Smooth muscle cell (in vitro differentiated cells): ENCODE measurements around the gene STK38L. TPM values are rescaled to one million over a fixed set of nuclear protein-coding genes. Genes with fewer than 3 reads are reported as not detected.

ENCODE experiments used
- DNase-seq: peaks from one replicate; lab custom pipeline; 2025; ENCODE audit not compliant: unreplicated experiment; lab: John Stamatoyannopoulos, UW
- H2AFZ ChIP-seq: fragments of 200-600 bp; sonication (generic); 2 replicates; pipeline ENCODE4 v1.6.0; 2016; ENCODE audit warnings: antibody characterized with exemption, low read depth, mild to moderate bottlenecking
- H3F3A ChIP-seq: fragments of 200-600 bp; sonication (generic); 2 replicates; pipeline ENCODE4 v1.6.0; 2017; ENCODE audit warnings: antibody characterized with exemption, low read depth
- H3K27ac ChIP-seq: fragments of 200-600 bp; sonication (generic); 2 replicates; pipeline ENCODE4 v1.5.1; 2016; ENCODE audit warnings: low read depth, mild to moderate bottlenecking
- H3K27me3 ChIP-seq: fragments of 200-600 bp; sonication (generic); 2 replicates; pipeline ENCODE4 v1.6.1; 2016; ENCODE audit warnings: low read depth, mild to moderate bottlenecking
- H3K36me3 ChIP-seq: fragments of 200-600 bp; sonication (generic); 2 replicates; pipeline ENCODE4 v1.5.1; 2016; ENCODE audit warnings: low read depth
- H3K4me1 ChIP-seq: fragments of 200-600 bp; sonication (generic); 2 replicates; pipeline ENCODE4 v1.5.1; 2016; ENCODE audit warnings: low read depth
- H3K4me2 ChIP-seq: fragments of 200-600 bp; sonication (generic); 2 replicates; pipeline ENCODE4 v1.6.0; 2016; ENCODE audit warnings: mild to moderate bottlenecking
- H3K4me3 ChIP-seq: fragments of 200-600 bp; sonication (generic); 2 replicates; pipeline ENCODE4 v1.5.1; 2016; ENCODE audit warnings: mild to moderate bottlenecking
- H3K79me2 ChIP-seq: fragments of 200-600 bp; sonication (generic); 2 replicates; pipeline ENCODE4 v1.6.0; 2016; ENCODE audit warnings: low read depth, mild to moderate bottlenecking
- H3K9ac ChIP-seq: fragments of 200-600 bp; sonication (generic); 2 replicates; pipeline ENCODE4 v1.6.0; 2016; ENCODE audit warnings: low read depth
- H3K9me3 ChIP-seq: fragments of 200-600 bp; sonication (generic); replicated peaks from 2 replicates; pipeline ENCODE4 v1.5.1; 2016; ENCODE audit warnings: low read depth
- H4K20me1 ChIP-seq: fragments of 200-600 bp; sonication (generic); 2 replicates; pipeline ENCODE4 v1.6.0; 2016; ENCODE audit warnings: low read depth
- CTCF ChIP-seq: fragments of 200-600 bp; sonication (generic); IDR thresholded peaks from 2 replicates; pipeline ENCODE4 v1.5.1; 2017; ENCODE audit warnings: borderline replicate concordance, mild to moderate bottlenecking, antibody characterized with exemption; ENCODE audit not compliant: insufficient read depth, poor library complexity, severe bottlenecking
- WGBS: methylation state at CpG from one replicate; pipeline ENCODE4 v1.1.7; 2016; ENCODE audit warnings: low lambda C conversion rate; 5-methylcytosine and 5-hydroxymethylcytosine counted together
- polyA plus RNA-seq: library from polyadenylated mRNA; unstranded; fragments of >200 nt; fragmentation: Nextera tagmentation; extraction: Ambion mirVana; gene quantifications from 2 replicates; pipeline ENCODE4 v1.2.1, GENCODE V29; 2016
- total RNA-seq: library from RNA; depleted of rRNA; stranded (reverse); fragments of >200 nt; gene quantifications from 2 replicates; pipeline ENCODE4 v1.2.3, GENCODE V29; 2014

Gene STK38L
- total and polyA plus RNA-seq, 2 experiments from 2014 or later, result 57.8 to 190 TPM

GRCh38 chr12:27351476-27351875, 107.4 kb downstream of the STK38L start:
- no peaks in the 10 kb centered on the region for H3K79me2 ChIP-seq
- 95% methylated on average over 7 of the region's 7 CpGs for WGBS

GRCh38 chr12:27355486-27355885, 111.4 kb downstream of the STK38L start:
- H3K79me2 ChIP-seq, result no peaks in the 10 kb centered on the region
- no peak overlapping the region for H3K9ac ChIP-seq
- no peak overlapping the region for H2AFZ ChIP-seq
- H3K4me2 ChIP-seq, result peak overlapping the region; percentile 19
- no peaks in the 10 kb centered on the region for H3K4me1 ChIP-seq
- no peaks in the 10 kb centered on the region for H3K27me3 ChIP-seq
- no peaks in the 10 kb centered on the region for H3K36me3 ChIP-seq
- no peaks in the 10 kb centered on the region for H3F3A ChIP-seq
- no peaks in the 10 kb centered on the region for H4K20me1 ChIP-seq
- no peak overlapping the region for H3K4me3 ChIP-seq
- DNase-seq, result no peak
- WGBS, result 84% methylated on average over 2 of the region's 2 CpGs
- H3K27ac ChIP-seq, result no peak overlapping the region
- no peaks in the 10 kb centered on the region for H3K9me3 ChIP-seq
- no peak for TF ChIP-seq CTCF

More at GRCh38 chr12:27351476-27351875, 107.4 kb downstream of the STK38L start:
- H3K36me3 ChIP-seq, result no peaks in the 10 kb centered on the region
- no peak overlapping the region for H3K4me2 ChIP-seq
- no peaks in the 10 kb centered on the region for H3K9me3 ChIP-seq
- no peaks in the 10 kb centered on the region for H4K20me1 ChIP-seq
- TF ChIP-seq CTCF, result no peak
- H3K4me1 ChIP-seq, result no peaks in the 10 kb centered on the region
- H3K4me3 ChIP-seq, result no peak overlapping the region
- no peak overlapping the region for H3K27ac ChIP-seq
- no peak for DNase-seq
- no peaks in the 10 kb centered on the region for H3K27me3 ChIP-seq
- H3F3A ChIP-seq, result no peaks in the 10 kb centered on the region
- no peak overlapping the region for H2AFZ ChIP-seq
- no peak overlapping the region for H3K9ac ChIP-seq

- no peaks in the 10 kb centered on the region for H3K9me3 ChIP-seq
- H3K4me3 ChIP-seq, result no peak overlapping the region
- no peaks in the 10 kb centered on the region for H3K27me3 ChIP-seq
- no peaks in the 10 kb centered on the region for H3K79me2 ChIP-seq
- no peaks in the 10 kb centered on the region for H3F3A ChIP-seq
- no peak overlapping the region for H3K27ac ChIP-seq
- no peak for TF ChIP-seq CTCF
- no peaks in the 10 kb centered on the region for H4K20me1 ChIP-seq
- H3K4me2 ChIP-seq, result peak overlapping the region; percentile 19
- 50% methylated on average over 1 of the region's 1 CpG for WGBS
- no peak overlapping the region for H2AFZ ChIP-seq
- H3K36me3 ChIP-seq, result no peaks in the 10 kb centered on the region
- H3K9ac ChIP-seq, result no peak overlapping the region
- no peak for DNase-seq
- H3K4me1 ChIP-seq, result no peaks in the 10 kb centered on the region
Observed at GRCh38 chr12:27355979-27356378, 111.9 kb downstream of the STK38L start.

- no peak overlapping the region for H3K4me2 ChIP-seq
- no peaks in the 10 kb centered on the region for H4K20me1 ChIP-seq
- no peaks in the 10 kb centered on the region for H3K27me3 ChIP-seq
- no peak overlapping the region for H3K27ac ChIP-seq
- H3K79me2 ChIP-seq, result no peaks in the 10 kb centered on the region
- H3K36me3 ChIP-seq, result no peaks in the 10 kb centered on the region
- 70% methylated on average over 3 of the region's 3 CpGs for WGBS
- DNase-seq, result no peak
- no peak overlapping the region for H2AFZ ChIP-seq
- H3K9ac ChIP-seq, result no peak overlapping the region
- no peaks in the 10 kb centered on the region for H3K4me1 ChIP-seq
- no peaks in the 10 kb centered on the region for H3K9me3 ChIP-seq
- TF ChIP-seq CTCF, result no peak
- H3F3A ChIP-seq, result no peaks in the 10 kb centered on the region
- no peak overlapping the region for H3K4me3 ChIP-seq
Observed at GRCh38 chr12:27359578-27360340, 115.7 kb downstream of the STK38L start.
